Measurements from ENCODE around the gene SERPINA5.
"Not testable (repeated sequence)": the region's sequence is repeated elsewhere in the genome, so short reads cannot be mapped to it uniquely, and the experiment has no call there.

Gene SERPINA5

DNA sequence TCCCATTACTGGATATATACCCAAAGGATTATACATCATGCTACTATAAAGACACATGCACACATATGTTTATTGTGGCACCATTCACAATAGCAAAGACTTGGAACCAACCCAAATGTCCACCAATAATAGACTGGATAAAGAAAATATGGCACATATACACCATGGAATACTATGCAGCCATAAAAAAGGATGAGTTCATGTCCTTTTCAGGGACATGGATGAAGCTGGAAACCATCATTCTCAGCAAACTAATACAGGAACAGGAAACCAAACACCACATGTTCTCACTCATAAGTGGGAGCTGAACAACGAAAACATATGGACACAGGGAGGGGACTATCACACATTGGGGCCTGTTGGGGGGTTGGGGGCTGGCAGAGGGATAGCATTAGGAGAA, 27.7 kb downstream of the SERPINA5 start:
- not testable (repeated sequence) for DNase-seq

DNA sequence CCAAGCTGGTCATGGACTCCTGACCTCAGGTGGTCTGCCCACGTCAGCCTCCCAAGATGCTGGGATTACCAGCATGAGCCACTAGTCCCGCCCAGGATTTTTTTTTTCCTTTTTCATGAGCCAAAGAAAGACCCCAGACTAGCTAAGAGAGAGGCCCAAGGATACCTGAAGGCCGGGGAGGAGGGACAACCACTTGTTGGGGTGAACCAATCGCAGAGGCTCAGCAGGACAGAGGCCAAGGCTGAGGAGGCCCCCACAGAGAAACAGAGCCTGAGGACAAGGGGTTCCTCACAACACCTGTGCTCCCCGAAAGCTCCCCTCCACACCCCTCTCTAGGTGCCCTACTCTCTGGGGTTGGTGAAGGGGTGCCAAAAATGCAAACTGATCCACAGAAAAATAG, 30.0 kb downstream of the SERPINA5 start:
- DNase-seq: no peak

DNA sequence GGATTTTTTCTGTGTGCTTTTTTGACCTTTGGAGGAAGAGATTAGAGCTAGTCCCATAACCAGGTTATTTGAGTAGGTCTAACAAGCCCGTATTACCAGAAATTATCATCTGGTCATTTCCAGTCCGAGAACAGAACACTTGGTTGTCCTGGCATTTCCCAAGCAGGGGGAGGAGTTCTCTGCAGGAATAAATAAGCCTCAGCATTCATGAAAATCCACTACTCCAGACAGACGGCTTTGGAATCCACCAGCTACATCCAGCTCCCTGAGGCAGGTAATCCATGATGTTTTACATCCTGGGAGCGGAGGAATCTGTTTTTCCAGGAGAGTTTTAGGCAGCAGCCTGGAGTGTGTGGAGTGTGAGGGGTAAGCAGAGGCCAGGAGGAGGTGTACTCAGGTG, 30.9 kb downstream of the SERPINA5 start, which contains the start of gene SERPINA3:
SERPINA3 (plus strand) TSS at position 218 of the 400 bp plus-strand sequence. CDS start 2,051 bp downstream, outside the sequence.
- no peak for DNase-seq

DNA sequence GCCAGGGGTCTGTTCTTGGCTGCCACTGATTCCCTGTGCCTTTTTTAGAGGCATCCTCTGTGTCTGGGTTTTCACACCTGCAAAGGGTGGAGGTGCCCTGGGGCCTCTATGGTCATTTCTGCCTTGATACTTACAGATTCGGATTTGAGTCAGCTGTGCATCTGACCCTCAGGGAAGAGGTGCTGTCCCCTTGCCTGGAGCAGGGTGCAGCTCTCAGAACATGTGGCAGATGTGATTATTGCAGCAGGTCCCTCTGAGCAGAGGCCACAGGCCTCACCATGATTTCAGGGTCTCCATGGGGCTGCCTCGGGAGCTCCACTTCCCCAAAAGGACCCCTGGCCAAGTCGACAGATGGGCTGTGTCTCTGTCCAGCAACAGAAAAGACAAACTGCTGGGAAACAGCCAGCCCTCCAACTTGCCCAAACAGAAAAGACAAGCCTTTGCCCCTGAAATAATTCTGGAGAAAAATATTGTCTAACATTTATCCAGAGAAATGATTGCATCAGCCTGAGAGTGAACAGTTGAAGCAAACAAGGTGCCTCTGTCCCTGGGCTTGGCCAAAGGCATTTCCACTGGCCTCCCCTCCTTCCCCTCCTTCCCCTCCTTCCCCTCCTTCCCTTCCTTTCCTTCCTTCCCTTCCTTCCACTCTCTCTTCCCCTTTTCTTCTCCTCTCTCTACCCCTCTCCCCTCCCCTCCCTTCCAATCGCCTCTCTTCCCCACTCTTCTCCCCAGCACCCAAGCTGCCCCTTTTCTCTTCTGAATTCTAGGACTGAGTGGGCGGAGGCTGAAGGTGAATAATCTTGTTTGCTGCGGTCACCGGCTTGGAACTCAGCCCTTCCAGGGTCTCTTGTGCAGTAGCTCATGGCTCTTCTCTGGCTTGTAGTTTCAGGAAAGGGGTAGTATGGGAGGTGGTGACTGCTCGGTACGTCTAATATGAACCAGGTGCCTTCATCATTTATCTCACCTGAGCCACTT, 31.6 kb downstream of the SERPINA5 start:
- DNase-seq: no peak

DNA sequence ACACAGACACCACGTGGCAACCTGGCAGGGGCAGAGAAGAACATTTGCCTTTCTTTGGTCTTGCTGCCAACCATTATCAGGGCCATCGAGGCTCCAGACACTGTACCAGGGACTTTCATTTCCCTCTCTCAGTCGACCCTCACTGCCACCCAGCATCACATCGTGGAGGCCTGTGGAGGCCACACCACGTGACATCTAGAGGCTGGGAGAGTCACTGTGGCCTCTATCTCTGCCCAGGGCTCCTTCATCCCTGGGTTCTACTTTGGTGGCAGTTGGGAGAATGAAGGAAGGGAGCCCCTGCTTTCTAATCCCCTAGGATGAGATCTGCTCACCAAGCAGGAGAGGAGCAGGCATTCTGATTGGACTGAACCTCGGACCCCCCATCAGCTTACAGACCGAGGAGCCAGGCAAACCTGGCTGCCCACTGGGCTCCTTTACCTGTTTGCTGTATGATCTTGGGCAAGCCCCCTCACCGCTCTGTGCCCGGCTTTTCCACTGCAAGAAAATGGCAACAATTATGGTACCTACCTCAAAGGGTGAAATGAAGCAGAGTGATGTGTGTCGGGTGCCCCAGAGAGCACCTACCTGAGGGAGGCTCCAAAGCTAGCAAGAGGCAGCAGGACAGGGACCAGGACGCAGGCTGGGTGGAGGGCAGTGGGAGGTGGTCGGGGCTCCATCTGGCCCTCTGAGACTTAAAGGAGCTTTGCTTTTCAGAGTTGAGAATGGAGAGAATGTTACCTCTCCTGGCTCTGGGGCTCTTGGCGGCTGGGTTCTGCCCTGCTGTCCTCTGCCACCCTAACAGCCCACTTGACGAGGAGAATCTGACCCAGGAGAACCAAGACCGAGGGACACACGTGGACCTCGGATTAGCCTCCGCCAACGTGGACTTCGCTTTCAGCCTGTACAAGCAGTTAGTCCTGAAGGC, 32.8 kb downstream of the SERPINA5 start:
- no peak for DNase-seq

DNA sequence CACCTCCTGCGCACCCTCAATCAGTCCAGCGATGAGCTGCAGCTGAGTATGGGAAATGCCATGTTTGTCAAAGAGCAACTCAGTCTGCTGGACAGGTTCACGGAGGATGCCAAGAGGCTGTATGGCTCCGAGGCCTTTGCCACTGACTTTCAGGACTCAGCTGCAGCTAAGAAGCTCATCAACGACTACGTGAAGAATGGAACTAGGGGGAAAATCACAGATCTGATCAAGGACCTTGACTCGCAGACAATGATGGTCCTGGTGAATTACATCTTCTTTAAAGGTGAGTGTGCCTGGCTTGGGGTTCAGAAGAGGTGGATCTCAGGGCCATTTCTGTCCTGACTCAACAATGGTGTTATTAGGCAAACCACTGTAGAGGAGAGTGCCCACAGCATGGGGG, 33.6 kb downstream of the SERPINA5 start:
- DNase-seq: no peak

DNA sequence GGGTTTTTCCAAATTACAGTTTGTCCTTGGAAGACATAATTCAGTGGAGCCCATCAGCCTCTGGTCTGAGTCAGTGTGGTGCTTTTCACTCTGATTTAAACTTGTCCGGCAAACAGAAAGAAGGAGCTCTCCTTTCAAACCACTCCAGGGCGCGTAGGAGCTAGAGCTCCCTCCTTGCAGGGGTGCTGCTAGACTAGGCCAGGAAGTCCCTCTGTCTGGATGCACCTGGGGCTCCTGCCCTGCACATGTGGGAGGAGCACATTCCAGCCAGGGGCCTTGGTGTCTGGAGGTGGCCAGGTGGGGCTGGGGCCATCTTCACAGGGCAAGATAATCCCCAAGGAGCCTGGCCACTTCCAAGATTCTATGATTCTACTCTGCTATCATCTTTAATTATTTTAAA, 34.0 kb downstream of the SERPINA5 start:
- no peak for DNase-seq

DNA sequence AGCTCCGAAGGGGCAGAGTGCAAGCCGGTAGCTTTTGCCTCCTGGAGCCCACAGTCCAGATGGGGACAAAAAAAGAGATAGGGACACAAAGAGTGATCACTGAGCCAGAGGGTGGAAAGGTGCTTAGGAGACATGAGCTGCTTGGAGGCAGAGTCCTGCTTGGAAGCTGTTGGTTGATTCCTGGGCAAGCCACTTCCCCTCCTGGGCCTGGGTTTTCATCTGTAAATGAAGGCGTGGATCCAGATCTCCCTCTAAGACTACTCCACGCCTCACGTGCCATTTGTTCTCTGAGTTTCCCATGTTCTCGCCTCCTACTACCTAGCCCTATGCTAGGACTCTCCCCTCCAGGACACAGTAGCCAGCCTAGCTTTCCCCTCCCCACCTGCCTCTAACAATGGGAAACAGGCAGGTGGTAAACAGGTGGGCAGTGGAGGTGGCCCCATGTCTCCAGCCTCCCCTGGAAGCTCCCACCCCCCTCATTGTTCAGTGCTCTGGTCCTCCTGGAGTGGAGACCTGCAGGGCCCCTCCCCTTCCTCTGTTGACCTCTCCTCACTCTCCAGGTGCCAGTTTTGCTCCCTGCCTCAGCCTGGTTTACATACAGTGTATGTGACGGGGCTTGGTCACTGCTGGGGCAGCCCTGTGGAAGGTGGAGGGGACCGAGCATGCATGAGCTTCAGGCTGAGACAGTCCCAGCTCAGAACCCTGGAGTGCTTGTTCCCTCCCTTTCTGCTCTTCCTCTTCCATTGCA, 34.8 kb downstream of the SERPINA5 start:
- DNase-seq: no peak

DNA sequence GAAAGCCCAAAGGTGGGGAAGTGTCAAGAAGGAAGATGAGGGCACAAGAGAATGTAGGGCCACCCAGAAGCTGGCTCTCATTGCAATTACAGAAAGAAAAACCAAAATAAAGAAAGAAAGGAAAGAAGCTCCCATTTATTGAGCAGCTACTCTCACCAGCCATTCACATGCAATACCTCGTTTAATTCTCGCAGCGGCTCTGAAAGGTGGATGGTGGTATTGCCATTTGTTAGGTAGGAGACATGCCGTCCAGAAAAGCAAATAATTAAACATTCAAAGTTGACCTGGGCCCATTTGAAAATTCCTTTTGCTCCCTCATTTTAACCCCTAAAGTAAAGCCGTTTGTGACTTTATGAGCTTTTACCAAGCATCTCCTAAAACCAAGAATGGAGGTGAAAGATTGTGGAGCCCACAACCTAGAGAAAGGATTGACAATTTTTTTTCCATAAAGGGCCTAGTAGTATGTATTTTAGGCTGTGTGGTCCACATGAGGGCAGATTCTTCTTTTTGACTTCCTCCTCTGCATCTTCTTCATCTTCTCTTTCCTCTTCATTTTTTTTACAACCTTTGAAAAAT, 36.2 kb downstream of the SERPINA5 start:
- DNase-seq: no peak

DNA sequence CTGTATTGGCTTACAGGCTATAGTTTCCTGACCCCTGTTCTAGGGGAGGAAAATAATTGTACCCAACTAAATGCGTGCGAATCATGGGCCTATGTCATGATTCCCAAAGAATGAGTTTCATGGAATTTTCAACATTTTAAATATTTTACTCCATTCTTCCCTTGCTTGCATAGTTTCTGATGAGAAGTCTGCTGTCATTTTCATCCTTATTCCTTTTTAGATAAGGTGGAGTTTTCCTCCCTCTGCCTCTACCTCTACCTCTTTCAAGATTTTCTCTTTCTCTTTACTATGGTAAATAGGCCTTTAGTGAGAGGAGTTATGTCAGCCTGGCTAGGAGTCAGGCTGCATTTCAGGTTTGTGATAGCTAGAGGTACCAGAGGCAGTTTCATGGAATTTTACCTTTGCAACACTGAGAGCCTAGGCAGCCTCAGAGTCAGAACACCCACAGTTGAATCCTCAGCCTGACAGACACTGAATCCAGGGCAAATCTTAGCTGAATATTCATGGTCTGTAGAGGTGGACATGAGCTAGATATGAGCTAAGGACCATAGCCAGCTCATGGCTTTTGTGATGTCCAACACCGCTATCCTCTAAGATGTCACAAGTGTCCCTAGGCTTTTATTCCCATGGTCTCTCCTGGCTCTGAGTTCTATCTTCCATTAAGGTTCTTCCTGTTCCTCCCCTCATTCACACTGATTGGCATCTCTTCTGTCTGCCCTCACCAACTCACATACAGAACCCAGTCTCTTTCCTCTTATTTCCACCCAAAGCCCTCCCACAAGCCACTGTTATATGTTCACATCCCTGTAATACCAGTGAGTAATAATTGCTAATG, 37.0 kb downstream of the SERPINA5 start:
- DNase-seq: no peak

DNA sequence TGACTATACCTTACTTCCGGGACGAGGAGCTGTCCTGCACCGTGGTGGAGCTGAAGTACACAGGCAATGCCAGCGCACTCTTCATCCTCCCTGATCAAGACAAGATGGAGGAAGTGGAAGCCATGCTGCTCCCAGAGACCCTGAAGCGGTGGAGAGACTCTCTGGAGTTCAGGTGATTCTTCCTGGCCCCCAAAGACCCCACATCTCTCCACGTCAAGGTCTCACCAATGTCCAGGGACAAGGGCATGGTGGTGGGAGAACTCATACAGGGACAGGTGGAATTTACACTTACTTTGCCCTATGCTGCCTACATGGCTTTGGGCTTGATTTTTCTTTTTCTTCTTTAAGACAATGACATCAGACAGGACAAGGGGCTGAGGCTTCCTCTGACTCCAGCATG, 38.1 kb downstream of the SERPINA5 start:
- DNase-seq: no peak

DNA sequence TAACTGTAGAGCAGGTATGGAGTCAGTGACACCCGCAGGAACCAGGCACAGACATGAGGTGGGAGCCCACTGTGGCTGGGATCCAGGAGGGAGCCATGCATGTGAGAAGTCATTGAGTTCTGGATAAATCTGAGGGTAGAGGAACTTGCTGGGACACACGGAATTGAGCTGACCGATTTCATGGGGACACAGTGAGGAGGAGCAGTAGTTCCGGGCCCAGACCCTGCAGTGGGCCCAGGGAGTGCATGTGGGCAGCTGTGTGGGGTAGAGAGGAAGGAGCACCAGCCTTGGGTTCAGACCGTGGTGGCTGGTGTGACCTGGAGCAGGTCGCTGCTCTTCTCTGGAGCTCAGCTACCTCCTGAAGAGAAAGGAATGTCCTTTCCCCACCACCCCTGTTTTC, 39.4 kb downstream of the SERPINA5 start:
- DNase-seq: no peak

DNA sequence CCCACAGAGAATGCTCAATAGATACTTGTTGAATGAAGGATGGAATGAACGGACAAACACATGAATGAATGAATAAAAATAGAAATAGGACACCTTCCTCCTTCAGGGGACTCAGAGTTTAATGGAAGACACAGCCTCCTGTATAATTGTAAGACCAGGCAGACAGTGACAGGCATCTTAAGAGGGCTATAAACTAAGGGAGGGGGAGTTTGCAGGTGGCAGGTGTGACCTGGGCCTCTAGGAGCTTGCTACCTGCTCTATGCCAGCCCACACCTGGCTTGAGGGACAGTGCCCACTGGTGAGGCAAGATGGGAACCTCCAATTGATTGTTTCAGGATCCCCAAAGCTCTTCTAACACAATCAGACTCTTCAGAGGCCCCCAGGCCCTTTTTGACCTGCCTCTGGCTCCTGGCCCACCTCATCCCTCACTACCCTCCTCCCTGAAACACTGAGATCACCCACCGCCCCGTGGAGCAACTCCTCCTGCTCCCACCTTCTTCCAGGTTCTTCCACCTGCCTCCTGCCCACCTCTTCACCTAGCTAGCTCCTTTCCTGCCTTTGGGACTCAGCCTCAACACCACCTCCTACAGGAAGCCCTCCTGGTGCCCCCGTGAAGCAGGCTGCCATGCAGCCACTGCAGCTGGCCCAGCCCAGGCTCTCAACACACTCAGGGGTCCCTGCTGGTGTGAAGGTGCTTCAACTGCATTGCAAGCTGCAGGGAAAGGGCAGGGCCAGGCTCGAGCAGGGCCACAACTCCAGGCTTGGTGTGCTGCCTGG, 40.3 kb downstream of the SERPINA5 start:
- DNase-seq: no peak

DNA sequence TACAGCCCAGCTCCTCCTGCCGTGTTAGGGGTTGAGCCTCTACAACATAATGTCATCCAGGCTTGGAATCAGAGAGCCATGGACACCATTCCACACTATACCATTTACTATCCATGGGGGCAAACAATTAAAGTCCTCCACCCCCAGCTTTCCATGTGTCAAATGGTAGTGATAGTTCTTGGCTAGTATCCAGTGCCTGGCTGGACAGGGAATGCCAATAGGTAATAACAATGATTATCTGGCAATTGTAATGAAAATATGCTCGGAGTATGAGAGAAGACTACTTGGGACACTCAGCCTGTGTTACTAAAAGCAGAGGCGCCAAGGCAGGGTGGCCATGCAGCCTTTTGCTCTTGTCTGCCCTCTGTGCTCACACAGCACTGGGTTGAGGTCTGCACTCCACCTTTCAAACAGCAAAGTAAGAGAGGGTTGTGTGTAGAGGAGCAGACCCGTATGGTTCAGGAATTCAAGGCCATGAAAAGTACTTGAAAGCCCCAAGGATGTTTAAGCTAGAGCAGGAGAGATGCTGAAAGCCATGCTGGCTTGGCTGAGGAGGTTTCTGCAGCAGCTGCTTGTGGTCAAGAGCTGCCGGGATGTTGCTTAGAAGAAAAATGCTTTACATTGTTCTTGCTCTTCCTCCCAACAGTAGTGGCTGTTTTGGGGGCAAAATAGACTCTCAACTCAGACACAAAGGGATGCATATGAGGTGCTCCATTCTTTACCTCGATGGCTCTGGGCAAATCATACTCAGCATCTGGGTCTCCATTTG, 41.6 kb downstream of the SERPINA5 start:
- no peak for DNase-seq

DNA sequence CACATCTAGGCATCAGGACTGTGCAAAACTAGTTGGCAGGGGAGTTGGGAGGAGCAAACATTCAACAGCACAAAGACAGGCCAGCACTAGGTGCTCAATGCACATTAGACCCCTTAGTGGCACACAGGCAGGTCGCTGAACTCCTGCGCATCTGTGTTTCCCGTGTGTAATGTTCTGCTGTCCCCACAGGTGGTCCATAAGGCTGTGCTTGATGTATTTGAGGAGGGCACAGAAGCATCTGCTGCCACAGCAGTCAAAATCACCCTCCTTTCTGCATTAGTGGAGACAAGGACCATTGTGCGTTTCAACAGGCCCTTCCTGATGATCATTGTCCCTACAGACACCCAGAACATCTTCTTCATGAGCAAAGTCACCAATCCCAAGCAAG, 42.2 kb downstream of the SERPINA5 start:
- DNase-seq: no peak

DNA sequence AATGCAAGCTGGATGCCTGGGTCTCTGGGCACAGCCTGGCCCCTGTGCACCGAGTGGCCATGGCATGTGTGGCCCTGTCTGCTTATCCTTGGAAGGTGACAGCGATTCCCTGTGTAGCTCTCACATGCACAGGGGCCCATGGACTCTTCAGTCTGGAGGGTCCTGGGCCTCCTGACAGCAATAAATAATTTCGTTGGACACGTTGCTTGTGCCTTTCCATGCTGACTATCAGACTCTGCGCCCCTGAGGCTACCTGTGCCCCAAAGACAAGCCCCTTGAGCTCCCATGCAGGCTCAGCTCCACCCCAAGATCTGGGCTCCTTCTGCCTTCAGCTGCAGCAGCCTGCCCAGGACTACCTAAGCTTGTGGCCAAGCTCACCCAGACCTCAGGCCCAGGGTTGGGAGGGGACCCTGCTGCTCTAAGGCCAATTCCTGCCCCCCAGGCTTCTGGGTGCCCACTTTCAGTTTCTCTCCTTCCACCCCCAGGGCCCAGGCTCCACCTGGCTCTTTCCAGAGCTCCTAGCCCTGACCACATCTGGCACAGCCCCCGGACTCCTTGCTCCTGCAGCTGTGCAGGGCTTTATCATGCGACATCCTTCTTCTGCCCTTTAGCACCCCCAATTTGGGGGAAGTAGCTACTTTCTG, 42.8 kb downstream of the SERPINA5 start:
- DNase-seq: no peak

DNA sequence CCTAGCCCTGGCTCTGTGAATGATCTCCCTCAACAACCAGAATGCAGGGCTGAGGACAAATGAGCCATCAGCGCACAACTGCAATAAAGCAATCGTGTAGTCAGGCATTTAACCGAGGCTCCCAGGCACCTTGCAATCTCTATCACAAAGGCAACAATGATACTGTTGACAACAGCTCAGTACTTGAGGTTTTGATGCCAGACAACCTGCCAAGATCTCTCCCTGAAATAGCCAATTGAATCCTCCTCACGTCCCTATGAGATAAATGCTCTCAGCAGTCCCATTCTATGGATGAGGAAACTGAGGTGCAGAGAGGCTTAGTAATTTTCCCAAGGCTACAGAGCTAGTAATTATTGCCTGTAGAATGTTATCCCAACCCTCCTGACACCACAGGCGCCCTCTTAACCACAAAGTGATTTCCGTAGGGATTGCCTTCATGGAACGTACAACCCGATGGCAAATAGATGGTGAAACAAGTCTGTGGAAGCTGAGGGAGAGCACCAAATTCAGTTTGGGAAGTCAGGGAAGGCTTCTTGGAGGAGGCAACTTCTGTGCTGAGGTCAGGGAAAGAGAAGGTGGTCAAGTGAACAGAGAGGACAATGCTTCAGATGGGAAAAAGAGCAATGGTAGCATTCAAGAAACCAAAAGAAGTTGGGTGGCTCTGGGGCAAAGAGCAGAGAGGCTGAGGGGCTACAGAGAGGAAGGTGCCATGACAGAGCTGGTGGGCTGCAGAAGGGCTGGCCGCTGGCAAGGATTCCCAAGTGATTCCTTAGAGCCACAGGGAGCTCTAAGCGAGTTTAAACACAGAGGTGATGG, 43.5 kb downstream of the SERPINA5 start:
- no peak for DNase-seq

DNA sequence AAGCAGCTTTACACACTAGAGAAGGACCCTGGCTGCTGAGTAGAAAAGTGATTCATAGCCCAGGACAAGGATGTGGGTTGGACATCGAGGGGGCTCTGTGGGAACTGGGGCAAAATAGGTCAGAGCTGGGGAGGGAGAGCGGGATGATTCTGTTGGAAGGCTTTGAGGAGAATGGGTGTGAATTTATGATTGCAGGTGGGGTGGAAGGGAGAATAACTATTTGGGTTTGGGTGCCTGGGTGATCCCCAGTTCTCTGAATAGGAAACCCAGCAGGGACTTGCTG, 44.1 kb downstream of the SERPINA5 start:
- no peak for DNase-seq

DNA sequence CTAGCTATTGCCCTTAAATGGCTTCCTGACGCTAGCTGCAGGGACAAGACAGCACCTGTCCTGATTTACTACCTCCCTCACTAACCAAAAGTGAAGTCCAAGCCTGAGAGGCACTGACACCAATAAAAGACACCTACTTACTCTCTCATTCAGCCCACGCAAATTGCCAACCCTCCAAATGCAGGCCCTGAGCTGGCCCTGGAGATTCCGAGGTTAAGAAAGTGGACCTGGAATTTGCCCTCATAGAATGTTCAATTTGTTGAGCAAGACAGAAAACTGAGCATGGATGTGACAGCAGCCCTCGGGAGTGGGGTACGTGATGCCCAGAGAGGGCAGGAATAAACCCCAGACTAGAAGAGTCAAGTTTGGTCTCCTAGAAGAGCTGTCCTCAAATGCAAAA, 47.4 kb downstream of the SERPINA5 start:
- DNase-seq: no peak

Data from midbrain (tissue), 1 donor.